GM19035 (cell line): Measurements from ENCODE around the gene KCNIP3.
"Not testable (repeated sequence)": the region's sequence is repeated elsewhere in the genome, so short reads cannot be mapped to it uniquely, and the experiment has no call there.

Experiments
- ATAC-seq: cut with Tn5 transposase; IDR thresholded peaks from one replicate; pipeline ENCODE4 v1.9.1; 2021; ENCODE audit not compliant: unreplicated experiment

The KCNIP3 gene

GRCh38 chr2:95402370-95403203 lies 105.4 kb downstream of the KCNIP3 start, which contains the start of gene FAHD2A:
Gene FAHD2A, plus strand, starts transcription at chr2:95402708. Its CDS starts 2,851 bp downstream, at chr2:95405559.
- ATAC-seq = peak; percentile 95

GRCh38 chr2:95403204-95403721 lies 106.1 kb downstream of the KCNIP3 start:
- ATAC-seq = peak; percentile 10

GRCh38 chr2:95403824-95404223 lies 106.7 kb downstream of the KCNIP3 start:
- not testable (repeated sequence) for ATAC-seq

- not testable (repeated sequence) for ATAC-seq
Observed at GRCh38 chr2:95404676-95405075, 107.5 kb downstream of the KCNIP3 start.

GRCh38 chr2:95411239-95411638 lies 114.1 kb downstream of the KCNIP3 start:
- ATAC-seq = not testable (repeated sequence)

- peak; percentile 77 for ATAC-seq
Observed at GRCh38 chr2:95414015-95414594, 117.0 kb downstream of the KCNIP3 start.

GRCh38 chr2:95415138-95415537 lies 118.0 kb downstream of the KCNIP3 start:
- ATAC-seq = not testable (repeated sequence)

- not testable (repeated sequence) for ATAC-seq
Observed at GRCh38 chr2:95415561-95415960, 118.4 kb downstream of the KCNIP3 start.

GRCh38 chr2:95427196-95427867 lies 130.2 kb downstream of the KCNIP3 start:
- ATAC-seq = not testable (repeated sequence)

GRCh38 chr2:95429748-95430467 lies 132.8 kb downstream of the KCNIP3 start:
- ATAC-seq = not testable (repeated sequence)

- ATAC-seq = not testable (repeated sequence)
Observed at GRCh38 chr2:95433373-95433772, 136.2 kb downstream of the KCNIP3 start.

- not testable (repeated sequence) for ATAC-seq
Observed at GRCh38 chr2:95433973-95434372, 136.8 kb downstream of the KCNIP3 start.

- ATAC-seq = not testable (repeated sequence)
Observed at GRCh38 chr2:95434507-95435076, 137.4 kb downstream of the KCNIP3 start.

GRCh38 chr2:95435162-95435871 lies 138.2 kb downstream of the KCNIP3 start:
- not testable (repeated sequence) for ATAC-seq
